Stimulated activated CD8-positive, alpha-beta memory T cell treated with anti-CD3 and anti-CD28 coated beads, Interleukin-15, amount 100 ng/mL, for 4 hours (primary cell): ENCODE data around the gene COL8A2.
A peak's percentile ranks its signal among the peaks of the same experiment; 100 is the strongest.

Source experiments
- DNase-seq, 2 donors: peaks; one replicate each; pipeline ENCODE4 v3.0.0-alpha.2; 2020; ENCODE audit warnings: low read depth in 2 of 2

Gene COL8A2

GRCh38 chr1:36091141-36091540, 33.9 kb downstream of the COL8A2 start:
- DNase-seq, result no peak

- DNase-seq, result no peak
Observed at GRCh38 chr1:36089393-36090121, 35.5 kb downstream of the COL8A2 start.

GRCh38 chr1:36088577-36089392, 36.2 kb downstream of the COL8A2 start, which contains the start of gene ADPRS:
Gene ADPRS, plus strand, starts transcription at chr1:36088892. Its CDS starts 13 bp downstream, at chr1:36088905.
- DNase-seq, result peak; percentile 79 to 82

GRCh38 chr1:36088265-36088576, 36.8 kb downstream of the COL8A2 start:
- no peak for DNase-seq

- no peak for DNase-seq
Observed at GRCh38 chr1:36087233-36088123, 37.5 kb downstream of the COL8A2 start.

- DNase-seq, result no peak
Observed at GRCh38 chr1:36086529-36087232, 38.3 kb downstream of the COL8A2 start.

GRCh38 chr1:36085686-36086526, 39.1 kb downstream of the COL8A2 start:
- no peak for DNase-seq

GRCh38 chr1:36085126-36085525, 39.9 kb downstream of the COL8A2 start:
- DNase-seq, result no peak

- DNase-seq, result no peak
Observed at GRCh38 chr1:36084497-36085115, 40.4 kb downstream of the COL8A2 start.

- DNase-seq, result no peak
Observed at GRCh38 chr1:36083635-36084496, 41.2 kb downstream of the COL8A2 start, which contains the start of gene TEKT2. Gene TEKT2, plus strand, starts transcription at chr1:36084094. Its CDS starts 828 bp downstream, at chr1:36084922.

GRCh38 chr1:36083219-36083618, 41.8 kb downstream of the COL8A2 start:
- DNase-seq, result no peak

- no peak for DNase-seq
Observed at GRCh38 chr1:36081926-36082485, 43.0 kb downstream of the COL8A2 start.

- no peak for DNase-seq
Observed at GRCh38 chr1:36080801-36081200, 44.2 kb downstream of the COL8A2 start.

GRCh38 chr1:36080236-36080635, 44.8 kb downstream of the COL8A2 start:
- DNase-seq, result no peak

GRCh38 chr1:36076979-36077573, 47.9 kb downstream of the COL8A2 start:
- DNase-seq, result no peak

GRCh38 chr1:36070349-36070748, 54.7 kb downstream of the COL8A2 start:
- no peak for DNase-seq

GRCh38 chr1:36068866-36069265, 56.2 kb downstream of the COL8A2 start:
- DNase-seq, result no peak

GRCh38 chr1:36067871-36068270, 57.2 kb downstream of the COL8A2 start:
- no peak for DNase-seq
